Osteoblast (primary cell): ENCODE results near the gene SIPA1L3. TPM values are rescaled to one million over a fixed set of nuclear protein-coding genes. Genes with fewer than 3 reads are reported as not detected.

Experiments used
- DNase-seq: peaks from one replicate; pipeline ENCODE4 v3.0.0; 2011; ENCODE audit warnings: low spot score, mixed read lengths; ENCODE audit not compliant: insufficient read length; ENCODE audit errors: missing footprints
- H2AFZ ChIP-seq: 2 replicates; pipeline ENCODE4 v1.6.0; 2011; ENCODE audit warnings: mild to moderate bottlenecking, low read length
- H3K27ac ChIP-seq: 2 replicates; pipeline ENCODE4 v1.5.1; 2011; ENCODE audit warnings: mild to moderate bottlenecking, low read depth, low read length, moderate library complexity
- H3K27me3 ChIP-seq: 2 replicates; pipeline ENCODE4 v1.6.0; 2012; ENCODE audit warnings: mild to moderate bottlenecking, control low read depth, inconsistent platforms, low read length, moderate library complexity; ENCODE audit not compliant: insufficient read depth
- H3K36me3 ChIP-seq: 2 replicates; pipeline ENCODE4 v1.5.1; 2011; ENCODE audit warnings: mild to moderate bottlenecking, low read length, control low read depth, moderate library complexity; ENCODE audit not compliant: insufficient read depth
- H3K4me1 ChIP-seq: 2 replicates; pipeline ENCODE4 v1.5.1; 2011; ENCODE audit warnings: mild to moderate bottlenecking, low read length, control low read depth, moderate library complexity; ENCODE audit not compliant: insufficient read depth
- H3K4me2 ChIP-seq: 2 replicates; pipeline ENCODE4 v1.6.0; 2011; ENCODE audit warnings: mild to moderate bottlenecking, low read length; ENCODE audit not compliant: insufficient read depth
- H3K4me3 ChIP-seq: fragments of 200-600 bp; sonication (generic); 3 replicates; pipeline ENCODE4 v1.5.1; 2012; ENCODE audit warnings: mild to moderate bottlenecking, low read length, inconsistent platforms; ENCODE audit not compliant: insufficient read depth
- H3K79me2 ChIP-seq: 2 replicates; pipeline ENCODE4 v1.6.0; 2012; ENCODE audit warnings: mild to moderate bottlenecking, low read length, control low read depth, inconsistent platforms; ENCODE audit not compliant: insufficient read depth
- H3K9me3 ChIP-seq: 2 replicates; pipeline ENCODE4 v1.5.1; 2011; ENCODE audit warnings: low read depth, low read length, control low read depth
- H4K20me1 ChIP-seq: 2 replicates; pipeline ENCODE4 v1.6.0; 2012; ENCODE audit warnings: mild to moderate bottlenecking, low read length, control low read depth; ENCODE audit not compliant: insufficient read depth
- CTCF ChIP-seq: IDR thresholded peaks from 2 replicates; pipeline ENCODE4 v1.5.1; 2011; ENCODE audit warnings: mild to moderate bottlenecking, low read depth, low read length, moderate library complexity; ENCODE audit errors: extremely low read depth
- total RNA-seq: library from RNA; depleted of rRNA; stranded (reverse); fragments of >200 nt; gene quantifications from 2 replicates; pipeline ENCODE4 v1.2.3, GENCODE V29; 2012

SIPA1L3 gene
- total RNA-seq, 1 donor, result 17.4 TPM

GRCh38 chr19:38165335-38165734, 258.3 kb downstream of the SIPA1L3 start:
- Histone ChIP-seq H3K27ac (no peak overlapping the region), H3K4me2 (no peak overlapping the region), H2AFZ (no peak overlapping the region), H3K4me1 (no peaks in the 10 kb centered on the region), H3K9me3 (peaks cover 6% of the 10 kb centered on the region), H3K36me3 (peaks cover 59% of the 10 kb centered on the region), H3K27me3 (no peaks in the 10 kb centered on the region), H3K79me2 (no peaks in the 10 kb centered on the region), H3K4me3 (no peak overlapping the region), H4K20me1 (no peaks in the 10 kb centered on the region)
- DNase-seq, result no peak
- TF ChIP-seq CTCF, result no peak

GRCh38 chr19:38168637-38169036, 261.6 kb downstream of the SIPA1L3 start:
- H3K4me1 ChIP-seq, result no peaks in the 10 kb centered on the region
- no peaks in the 10 kb centered on the region for H3K79me2 ChIP-seq
- peaks cover 44% of the 10 kb centered on the region for H3K36me3 ChIP-seq
- H3K4me3 ChIP-seq, result no peak overlapping the region
- no peak for TF ChIP-seq CTCF
- H3K27me3 ChIP-seq, result no peaks in the 10 kb centered on the region
- H3K9me3 ChIP-seq, result no peaks in the 10 kb centered on the region
- H4K20me1 ChIP-seq, result peaks cover 4% of the 10 kb centered on the region
- no peak overlapping the region for H3K27ac ChIP-seq
- no peak overlapping the region for H2AFZ ChIP-seq
- DNase-seq, result peak; percentile 60
- no peak overlapping the region for H3K4me2 ChIP-seq

- H3K4me3 ChIP-seq, result no peak overlapping the region
- no peak overlapping the region for H3K27ac ChIP-seq
- no peak overlapping the region for H3K4me2 ChIP-seq
Measured at GRCh38 chr19:38170334-38170733, 263.3 kb downstream of the SIPA1L3 start.

DNA sequence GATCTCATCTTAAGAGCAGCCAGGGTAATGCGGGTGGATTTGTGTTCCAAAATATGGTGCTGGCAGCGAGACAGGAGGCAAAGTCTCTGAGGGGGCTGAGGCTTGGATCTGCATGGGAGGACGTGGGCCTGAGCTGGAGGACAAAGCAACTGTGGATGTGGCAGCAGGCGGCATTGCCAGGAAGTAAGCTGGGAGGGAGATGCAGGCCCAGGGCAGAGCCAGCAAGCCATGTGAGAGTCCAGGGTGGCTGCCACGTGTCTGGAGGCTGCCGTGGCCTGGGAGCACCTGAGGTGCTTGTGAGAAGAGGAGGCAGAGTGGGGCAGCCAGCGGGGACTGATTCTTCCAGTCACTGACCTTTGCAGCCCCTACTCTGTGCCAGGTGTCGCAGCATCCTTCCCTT, 265.0 kb downstream of the SIPA1L3 start:
- H3K79me2 ChIP-seq, result peaks cover 4% of the 10 kb centered on the region

More at GRCh38 chr19:38170334-38170733, 263.3 kb downstream of the SIPA1L3 start:
- no peak overlapping the region for H2AFZ ChIP-seq
- H3K27me3 ChIP-seq, result no peaks in the 10 kb centered on the region
- peak; percentile 56 for DNase-seq
- peaks cover 4% of the 10 kb centered on the region for H4K20me1 ChIP-seq
- no peak for TF ChIP-seq CTCF
- peaks cover 4% of the 10 kb centered on the region for H3K79me2 ChIP-seq
- H3K36me3 ChIP-seq, result peaks cover 31% of the 10 kb centered on the region
- H3K9me3 ChIP-seq, result no peaks in the 10 kb centered on the region
- H3K4me1 ChIP-seq, result no peaks in the 10 kb centered on the region

More for the DNA sequence above, 265.0 kb downstream of the SIPA1L3 start:
- H4K20me1 ChIP-seq, result peaks cover 4% of the 10 kb centered on the region
- no peak overlapping the region for H3K4me3 ChIP-seq
- H3K36me3 ChIP-seq, result peaks cover 19% of the 10 kb centered on the region
- TF ChIP-seq CTCF, result no peak
- no peak overlapping the region for H2AFZ ChIP-seq
- no peaks in the 10 kb centered on the region for H3K4me1 ChIP-seq
- H3K27me3 ChIP-seq, result no peaks in the 10 kb centered on the region
- no peak overlapping the region for H3K4me2 ChIP-seq
- no peak overlapping the region for H3K27ac ChIP-seq
- H3K9me3 ChIP-seq, result no peaks in the 10 kb centered on the region
- peak; percentile 35 for DNase-seq
